ENCODE measurements around the gene BRCA1. TPM values are rescaled to one million over a fixed set of nuclear protein-coding genes. Genes with fewer than 3 reads are reported as not detected.
"Not testable (repeated sequence)": the region's sequence is repeated elsewhere in the genome, so short reads cannot be mapped to it uniquely, and the experiment has no call there.

The BRCA1 gene
- total RNA-seq, 1 donor from 2014 or later: 93.3 TPM

GRCh38 chr17:43003542-43004172 lies 121.5 kb downstream of the BRCA1 start:
- peaks cover 59% of the 10 kb centered on the region for H3K36me3 Mint-ChIP-seq (ENCODE audit: low read depth)
- H3K27ac Mint-ChIP-seq: peak overlapping the region; percentile 56
- intact Hi-C loops (cut with micrococcal nuclease): no loop called here
- H3K9me3 Mint-ChIP-seq: no peaks in the 10 kb centered on the region
- no peaks in the 10 kb centered on the region for H3K27me3 Mint-ChIP-seq
- H3K4me1 Mint-ChIP-seq: peaks cover 20% of the 10 kb centered on the region
- no peak for DNase-seq
- H3K4me3 Mint-ChIP-seq: no peak overlapping the region

DNA sequence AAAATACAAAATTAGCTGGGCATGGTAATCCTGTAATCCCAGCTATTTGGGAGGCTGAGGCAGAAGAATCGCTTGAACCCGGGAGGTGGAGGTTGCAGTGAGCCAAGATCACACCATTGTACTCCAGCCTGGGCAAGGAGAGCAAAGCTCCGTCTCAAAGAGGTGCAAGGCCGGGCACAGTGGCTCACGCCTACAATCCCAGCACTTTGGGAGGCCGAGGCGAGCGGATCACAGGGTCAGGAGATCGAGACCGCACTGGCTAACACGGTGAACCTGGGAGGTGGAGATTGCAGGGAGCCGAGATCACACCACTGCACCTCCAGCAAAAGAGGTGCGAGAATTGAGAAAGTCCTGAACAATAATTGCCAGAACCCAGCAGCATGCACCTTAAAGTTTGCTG lies 124.3 kb downstream of the BRCA1 start:
- intact Hi-C loops (cut with micrococcal nuclease): not testable (repeated sequence)

DNA sequence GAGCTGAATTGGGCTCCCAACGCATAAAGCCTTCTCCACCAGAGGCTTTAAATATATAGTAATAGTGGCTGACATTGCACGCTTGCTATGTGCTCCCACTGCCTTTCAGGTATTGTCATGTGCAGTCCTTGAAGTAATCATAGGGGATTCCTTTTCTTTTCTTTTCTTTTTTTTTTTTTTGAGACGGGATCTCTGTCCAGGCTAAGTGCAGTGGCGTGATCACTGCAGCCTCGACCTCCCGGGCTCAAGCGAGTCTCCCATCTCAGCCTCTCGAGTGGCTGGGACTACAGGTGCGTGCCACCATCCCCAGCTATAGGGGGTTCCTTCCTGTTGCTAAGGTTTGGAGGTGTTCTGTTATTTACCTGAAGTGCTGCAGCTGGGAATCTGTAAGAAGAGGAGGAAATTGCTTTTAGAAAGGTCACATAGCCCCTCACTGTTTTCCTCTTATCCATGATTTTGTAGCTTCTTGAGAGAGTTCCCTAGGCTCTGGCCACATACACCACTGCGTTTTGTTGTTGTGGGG lies 126.1 kb downstream of the BRCA1 start:
- peak overlapping the region; percentile 99 for H3K4me3 Mint-ChIP-seq
- no peak for DNase-seq
- peaks cover 22% of the 10 kb centered on the region for H3K4me1 Mint-ChIP-seq
- H3K27ac Mint-ChIP-seq: peak overlapping the region; percentile 99
- intact Hi-C loops (cut with micrococcal nuclease): loop anchor here (2.0 to 5.0 kb wide), 2 partner anchors 34 to 167 kb away; partner anchors contain the start of genes AARSD1 and PSME3
- H3K36me3 Mint-ChIP-seq (ENCODE audit: low read depth): peaks cover 61% of the 10 kb centered on the region
- H3K9me3 Mint-ChIP-seq: no peaks in the 10 kb centered on the region
- no peaks in the 10 kb centered on the region for H3K27me3 Mint-ChIP-seq

More for the DNA sequence above, 124.3 kb downstream of the BRCA1 start:
- Mint-ChIP-seq H3K4me1 (peaks cover 22% of the 10 kb centered on the region), H3K27ac (peak overlapping the region; percentile 58), H3K36me3 (ENCODE audit: low read depth) (peaks cover 59% of the 10 kb centered on the region)
- H3K27me3 Mint-ChIP-seq, DNase-seq, H3K4me3 Mint-ChIP-seq, H3K9me3 Mint-ChIP-seq: not testable (repeated sequence)

- Mint-ChIP-seq H3K4me3 (peak within 1 kb of the TSS; percentile 99), H3K9me3 (no peaks in the 10 kb centered on the region), H3K4me1 (peaks cover 22% of the 10 kb centered on the region), H3K36me3 (ENCODE audit: low read depth) (peaks cover 58% of the 10 kb centered on the region), H3K27ac (peak within 1 kb of the TSS; percentile 99), H3K27me3 (no peaks in the 10 kb centered on the region)
- peak; percentile 99 for DNase-seq
- intact Hi-C loops (cut with micrococcal nuclease): loop anchor here (1.0 to 5.0 kb wide), 5 partner anchors 8 to 166 kb away; partner anchors contain the start of genes AARSD1, BRCA1, IFI35 and PSME3
These were observed 126.9 kb downstream of the BRCA1 start, which contains the start of gene RPL27 for GRCh38 chr17:42997984-42998938. RPL27 (plus strand) TSS chr17:42998419; CDS start chr17:42998751, 332 bp downstream.

- H3K4me3 Mint-ChIP-seq: peak overlapping the region; percentile 99
- no peaks in the 10 kb centered on the region for H3K27me3 Mint-ChIP-seq
- H3K9me3 Mint-ChIP-seq: no peaks in the 10 kb centered on the region
- intact Hi-C loops (cut with micrococcal nuclease): loop anchor here (5.0 kb wide), 1 partner anchor 165 kb away; the partner anchor contains the start of gene PSME3
- no peak for DNase-seq
- H3K36me3 Mint-ChIP-seq (ENCODE audit: low read depth): peaks cover 52% of the 10 kb centered on the region
- H3K27ac Mint-ChIP-seq: peak overlapping the region; percentile 99
- H3K4me1 Mint-ChIP-seq: peaks cover 22% of the 10 kb centered on the region
These were observed 127.7 kb downstream of the BRCA1 start for GRCh38 chr17:42997390-42997983.

Other genes with a start within 250 kb of the BRCA1 start
- not detected in 2 replicates for gene G6PC1, start 224.6 kb downstream of the BRCA1 start, total RNA-seq
- gene AARSD1, start 160.9 kb downstream of the BRCA1 start, total RNA-seq: 78.2 and 78.4 TPM in 2 replicates
- 0.66 and 1.4 TPM in 2 replicates for gene PTGES3L, start 145.3 kb downstream of the BRCA1 start, total RNA-seq
- gene RUNDC1, start 144.8 kb downstream of the BRCA1 start, total RNA-seq: 20.2 and 20.5 TPM in 2 replicates
- 1,178 and 1,206 TPM in 2 replicates for gene RPL27, start 126.9 kb downstream of the BRCA1 start, total RNA-seq
- gene IFI35, start 118.6 kb downstream of the BRCA1 start, total RNA-seq: 51.9 and 55.2 TPM in 2 replicates
- gene VAT1, start 103.0 kb downstream of the BRCA1 start, total RNA-seq: 17.9 and 18.8 TPM in 2 replicates
- gene RND2, start 100.1 kb downstream of the BRCA1 start, total RNA-seq: 0.07 TPM in 2 replicates
- 51.2 and 53.5 TPM in 2 replicates for gene NBR1, start 45.9 kb upstream of the BRCA1 start, total RNA-seq
- gene TMEM106A, start 86.5 kb upstream of the BRCA1 start, total RNA-seq: 17.9 and 19.1 TPM in 2 replicates
- 0.65 and 0.92 TPM in 2 replicates for gene CCDC200, start 103.3 kb upstream of the BRCA1 start, total RNA-seq
- 5,051 and 5,500 TPM in 2 replicates for gene RNU2-1, start 108.6 kb upstream of the BRCA1 start, total RNA-seq